GM23338 (cell line): Measurements from ENCODE around the gene PKHD1.

Source experiments
- CREB1 ChIP-seq: fragments of 250-450 bp; sonication (Bioruptor Pico); IDR thresholded peaks from 2 replicates; pipeline ENCODE4 v1.5.0; 2020; ENCODE audit warnings: low read depth, mild to moderate bottlenecking, moderate library complexity
- CTCF ChIP-seq, 2 experiments: fragments of 200-600 bp in 1 of 2; sonication (generic) in 1 of 2; conservative IDR thresholded peaks; 2 replicates each; pipeline versions ENCODE4 v1.5.1 to v1.6.1; 2016 to 2017; ENCODE audit warnings: antibody characterized with exemption in 2 of 2, low read depth in 2 of 2, mild to moderate bottlenecking in 2 of 2, moderate library complexity in 1 of 2
- JUNB ChIP-seq: IDR thresholded peaks from one replicate; pipeline ENCODE4 v1.6.1; 2016; ENCODE audit warnings: antibody characterized with exemption; ENCODE audit not compliant: unreplicated experiment

DNA sequence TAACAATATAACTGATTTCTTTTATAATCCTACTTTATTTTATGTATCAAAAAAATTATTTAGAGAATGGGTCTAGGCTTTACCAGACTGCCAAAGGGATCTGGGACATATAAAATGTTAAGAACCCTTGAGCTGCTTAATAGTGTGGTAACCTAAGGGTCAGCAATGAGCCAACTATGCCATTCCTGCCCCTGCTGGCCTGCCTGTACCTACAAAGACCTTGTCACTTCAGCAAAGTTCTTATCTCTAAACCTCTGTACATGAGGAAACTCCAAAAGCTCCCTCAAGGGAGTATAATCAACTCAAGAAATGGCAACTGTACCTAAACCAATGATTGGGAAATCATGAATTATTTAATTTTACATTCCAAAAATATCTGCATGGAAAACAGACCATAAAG lies 266.9 kb downstream of the PKHD1 start:
- TF ChIP-seq CTCF (conservative IDR thresholded peaks at IDR 0.05; ENCODE audit: low read depth in 2 of 2) = no peak
- no peak for TF ChIP-seq JUNB
- TF ChIP-seq CREB1 (CRISPR knock-in tag) = no peak
